GM21367 (cell line): ENCODE results near the gene MOB3B.

Source experiments
- ATAC-seq: cut with Tn5 transposase; IDR thresholded peaks from one replicate; pipeline ENCODE4 v1.9.1; 2021; ENCODE audit not compliant: unreplicated experiment

MOB3B gene

DNA sequence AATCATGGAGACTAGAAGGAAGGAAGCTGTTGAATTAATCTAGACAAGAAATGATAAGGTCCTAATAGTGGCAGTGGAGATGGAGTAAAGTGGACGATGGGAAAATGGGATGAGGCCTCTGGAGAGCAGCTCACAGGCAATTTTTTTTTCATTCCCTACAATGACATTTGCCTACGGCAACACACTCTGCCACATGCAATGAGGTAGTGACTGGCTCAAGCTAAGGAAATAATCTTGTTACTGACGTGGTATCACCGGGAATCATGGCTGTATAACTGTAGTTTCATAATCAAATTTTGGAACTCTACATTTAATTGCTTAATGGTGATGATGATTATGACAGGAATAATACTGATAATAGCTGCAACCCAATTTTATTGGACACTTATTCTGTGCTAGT, 12.1 kb upstream of the MOB3B start:
- ATAC-seq = no peak

- no peak for ATAC-seq
Measured at GRCh38 chr9:27540502-27540901, 10.9 kb upstream of the MOB3B start.

GRCh38 chr9:27539479-27540441, 10.1 kb upstream of the MOB3B start:
- ATAC-seq = no peak

DNA sequence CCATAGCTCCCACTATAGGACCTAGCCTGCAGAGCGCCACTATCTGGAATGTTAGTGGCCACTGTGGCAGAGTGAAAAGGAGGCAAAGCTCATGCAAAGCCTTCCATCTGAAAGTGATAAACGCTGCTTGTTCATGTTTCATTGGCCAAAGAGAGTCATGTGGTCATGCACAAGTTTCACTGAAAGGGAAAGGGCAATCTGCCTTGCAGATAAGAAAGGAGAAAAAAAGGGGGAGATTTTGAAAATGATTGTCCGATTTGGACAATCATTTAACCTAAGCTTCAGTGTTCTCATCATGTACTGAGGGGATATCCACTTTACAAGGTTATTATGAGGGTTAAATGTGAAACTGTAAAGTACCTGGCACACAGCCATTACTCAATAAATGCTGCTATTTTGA, 9.0 kb upstream of the MOB3B start:
- ATAC-seq = no peak

GRCh38 chr9:27537756-27538155, 8.1 kb upstream of the MOB3B start:
- no peak for ATAC-seq

DNA sequence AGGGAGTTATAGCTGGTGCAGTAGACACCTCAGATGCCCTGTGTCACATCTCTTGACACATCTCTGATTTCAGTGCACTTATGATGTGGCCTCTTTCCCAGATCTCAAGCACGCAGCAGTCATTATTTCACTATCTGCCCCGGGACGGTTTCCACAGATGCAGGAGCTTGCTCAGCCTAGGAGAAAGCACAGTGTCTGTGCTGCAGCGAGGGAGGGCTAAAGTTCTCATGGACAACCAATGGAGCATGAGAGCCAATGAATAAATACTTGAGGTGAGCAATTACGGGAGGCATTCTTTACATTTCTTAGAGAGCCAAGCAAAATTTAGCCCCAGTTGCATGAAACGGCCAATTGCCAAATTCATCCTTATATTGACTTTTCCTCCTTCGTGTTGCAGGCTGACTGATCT, 7.4 kb upstream of the MOB3B start:
- no peak for ATAC-seq

- no peak for ATAC-seq
Measured at GRCh38 chr9:27536168-27536567, 6.6 kb upstream of the MOB3B start.

DNA sequence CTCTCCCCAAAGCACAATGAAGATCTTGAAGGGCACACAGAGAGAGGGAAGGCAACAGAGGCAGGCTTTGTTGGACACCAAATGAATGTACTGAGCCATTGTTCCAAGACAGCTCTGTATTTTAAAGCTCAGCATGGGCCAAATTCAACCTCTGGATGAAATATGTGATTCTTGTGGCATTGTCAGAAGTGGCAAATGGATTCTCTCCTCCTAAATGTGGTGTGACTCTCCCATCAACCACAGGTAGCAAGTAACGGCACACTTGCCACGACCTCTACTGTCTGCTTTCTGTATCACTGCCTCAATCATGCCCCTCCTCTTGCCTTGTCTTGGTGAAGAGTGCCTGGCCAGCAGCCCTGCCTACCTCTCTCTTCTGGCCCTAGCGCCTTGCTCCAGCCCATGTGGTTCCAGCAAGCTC, 6.1 kb upstream of the MOB3B start:
- no peak for ATAC-seq

DNA sequence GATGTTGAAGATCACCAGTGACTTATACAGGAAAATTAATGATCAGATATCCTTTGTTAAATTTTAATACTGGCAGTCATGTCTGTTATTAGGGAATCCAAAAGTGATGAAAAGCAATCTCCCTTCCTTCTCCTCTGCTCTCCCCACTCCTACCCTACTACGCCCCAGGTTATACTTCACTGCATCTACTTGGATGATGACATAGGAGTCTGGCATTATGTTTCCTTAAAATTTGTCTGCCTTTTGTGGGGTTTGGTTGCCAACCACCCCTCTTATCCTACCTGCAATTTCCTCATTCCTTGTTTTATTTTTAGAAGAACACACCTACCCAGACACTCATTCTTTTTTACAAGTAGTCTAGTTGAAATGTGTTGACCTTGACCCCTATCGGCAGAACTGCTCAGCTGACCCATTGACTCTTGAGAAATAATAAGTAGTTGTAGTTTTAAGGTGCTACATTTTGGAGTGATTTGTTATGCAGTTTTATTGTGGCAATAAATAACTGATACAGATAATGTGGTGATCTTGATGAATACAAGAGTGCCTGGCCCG, 5.1 kb upstream of the MOB3B start:
- ATAC-seq = no peak

DNA sequence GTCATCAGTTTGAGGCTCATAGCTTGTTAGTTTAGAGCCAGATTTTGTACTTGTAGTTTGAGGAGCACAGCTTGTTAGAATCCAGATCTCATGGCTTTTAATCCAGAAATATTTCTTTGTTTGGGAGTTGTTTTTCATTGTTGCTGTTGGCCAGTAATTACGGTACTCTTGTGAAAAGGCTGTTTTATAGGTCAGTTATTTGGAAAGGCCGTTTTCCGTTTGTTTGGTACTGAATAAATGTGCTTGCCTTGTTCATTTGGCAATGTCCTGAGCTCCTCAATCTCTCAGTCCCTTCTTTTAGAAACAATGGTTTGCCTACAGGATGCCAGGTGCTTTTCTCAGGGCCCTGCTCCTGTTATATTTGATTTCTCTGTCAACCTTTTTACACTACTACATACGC, 4.5 kb upstream of the MOB3B start:
- ATAC-seq = no peak

DNA sequence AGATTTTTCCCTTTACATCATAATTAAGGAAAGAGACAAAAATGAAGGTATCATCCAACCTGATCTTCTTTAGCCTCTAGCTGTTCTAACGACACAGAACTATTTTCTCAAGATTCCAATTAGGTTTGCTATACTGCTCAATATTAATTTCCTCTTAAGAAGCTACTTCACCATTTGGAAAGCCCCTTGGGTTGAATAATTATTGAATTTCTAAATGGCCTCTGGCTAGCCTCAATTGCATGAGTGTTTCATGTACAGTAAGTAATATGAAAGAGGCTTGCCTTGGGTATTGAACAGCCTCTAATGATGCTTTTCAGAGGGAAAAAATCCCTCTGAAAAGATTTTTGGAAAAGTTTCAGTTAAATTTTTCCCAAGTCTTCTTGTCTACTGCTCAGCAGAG, 3.7 kb upstream of the MOB3B start:
- no peak for ATAC-seq

DNA sequence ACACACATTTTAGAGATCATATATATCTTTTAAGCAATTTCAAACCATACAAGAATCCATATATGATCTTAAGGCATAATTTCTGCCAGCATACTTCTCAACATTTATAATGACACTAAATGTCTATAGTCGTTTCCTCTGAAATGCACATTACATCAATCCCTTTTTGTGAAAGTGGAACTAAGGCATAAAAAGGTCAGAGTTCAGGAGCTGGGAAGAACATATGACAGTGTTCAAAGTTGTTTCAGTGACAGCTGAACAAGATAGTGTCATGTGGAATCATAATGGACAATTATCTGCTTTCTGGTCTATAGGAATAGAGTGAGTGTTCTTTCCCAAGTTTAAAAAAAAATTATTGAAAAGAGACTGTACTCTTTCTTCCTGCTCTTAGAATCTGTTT, 2.4 kb upstream of the MOB3B start:
- ATAC-seq = no peak

DNA sequence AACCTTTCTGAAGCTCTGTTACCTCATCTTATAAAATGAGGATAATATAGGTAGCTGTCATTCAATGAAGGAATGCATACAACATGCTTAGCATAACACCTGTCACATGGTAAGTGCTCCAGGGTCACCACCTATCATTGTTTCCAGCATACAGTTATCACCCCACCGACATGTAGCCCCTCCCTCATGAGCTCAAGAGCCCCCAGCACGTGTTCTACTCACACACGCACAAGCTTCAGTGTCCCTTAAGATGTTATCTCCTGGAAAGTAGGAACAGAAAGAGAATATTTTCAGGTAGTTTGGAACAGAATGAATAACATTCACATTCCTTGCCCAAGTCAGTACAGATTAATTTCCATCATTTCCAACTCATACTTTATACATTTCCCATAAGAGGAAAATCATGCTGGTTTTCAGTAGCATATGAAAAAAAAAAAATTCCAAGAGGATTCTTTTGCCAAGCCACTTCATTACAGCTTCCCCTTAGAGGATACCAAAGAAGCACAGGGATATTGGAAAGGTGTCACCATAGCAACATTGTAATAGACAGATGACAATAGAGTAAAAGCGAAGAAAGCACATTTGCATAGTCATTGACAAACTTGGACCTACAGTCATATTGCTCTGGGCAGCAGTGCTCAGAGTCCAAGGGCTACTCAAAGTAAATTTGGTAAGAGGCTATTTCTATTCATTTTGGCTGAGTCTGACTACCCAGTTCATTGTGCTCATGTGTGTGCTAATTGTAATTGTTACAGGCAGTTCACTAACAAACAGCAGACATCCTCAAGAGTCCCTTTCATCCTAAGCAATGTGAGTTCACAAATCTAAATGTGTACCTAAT, 1.5 kb upstream of the MOB3B start:
- ATAC-seq = no peak

GRCh38 chr9:27528886-27529315, 713 bp downstream of the MOB3B start:
- peak; percentile 29 for ATAC-seq

GRCh38 chr9:27528076-27528885, 1.3 kb downstream of the MOB3B start:
- ATAC-seq = peak; percentile 58

DNA sequence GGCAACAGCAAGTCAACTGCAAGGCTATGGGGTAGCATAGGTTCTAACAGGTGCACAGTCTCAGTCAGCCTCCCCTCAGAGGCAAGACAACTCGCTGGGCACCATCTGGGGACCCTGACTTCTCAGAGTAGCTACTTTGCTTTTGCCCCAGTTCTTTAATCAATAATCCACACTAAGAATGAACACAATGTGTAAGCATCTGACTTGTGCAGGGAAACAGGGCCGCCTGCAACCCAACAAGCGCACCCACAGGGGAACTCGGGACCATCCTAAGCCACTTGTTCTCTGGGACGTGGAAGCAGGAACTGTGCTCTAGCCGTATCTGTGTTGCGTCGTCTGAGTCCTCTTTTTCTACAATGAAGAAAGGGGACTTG, 1.9 kb downstream of the MOB3B start:
- ATAC-seq = no peak

DNA sequence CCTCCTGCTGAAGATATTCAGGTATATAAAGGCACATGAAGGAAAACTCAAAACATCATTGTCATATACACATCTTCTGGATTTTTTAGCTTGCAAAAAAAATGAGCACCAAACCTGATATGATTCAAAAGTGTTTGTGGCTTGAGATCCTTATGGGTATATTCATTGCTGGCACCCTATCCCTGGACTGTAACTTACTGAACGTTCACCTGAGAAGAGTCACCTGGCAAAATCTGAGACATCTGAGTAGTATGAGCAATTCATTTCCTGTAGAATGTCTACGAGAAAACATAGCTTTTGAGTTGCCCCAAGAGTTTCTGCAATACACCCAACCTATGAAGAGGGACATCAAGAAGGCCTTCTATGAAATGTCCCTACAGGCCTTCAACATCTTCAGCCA, 5.4 kb downstream of the MOB3B start, which contains the start of gene IFNK:
Gene IFNK, plus strand, starts transcription at position 55 of the 400 bp plus-strand sequence. Its CDS starts 47 bp downstream, at position 102.
- ATAC-seq = no peak

DNA sequence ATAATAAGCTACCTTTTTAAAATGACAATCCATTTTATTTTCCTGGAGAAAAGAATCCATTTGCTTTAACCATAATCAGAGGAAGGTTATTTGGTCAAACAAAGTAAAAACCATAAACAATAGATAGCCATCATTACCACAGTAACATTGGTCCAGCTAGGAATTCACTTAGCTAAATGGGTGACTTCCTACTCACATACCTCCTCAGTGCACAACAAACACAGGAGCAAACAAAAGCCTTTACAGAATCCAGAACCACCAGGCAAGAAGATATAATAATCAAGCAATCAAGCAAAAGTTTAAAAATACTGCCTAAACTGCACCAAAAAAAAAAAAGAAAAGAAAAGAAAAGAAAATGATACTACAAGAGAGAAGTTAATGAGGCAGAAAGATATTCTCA, 6.5 kb downstream of the MOB3B start:
- no peak for ATAC-seq

GRCh38 chr9:27520986-27521385, 8.6 kb downstream of the MOB3B start:
- no peak for ATAC-seq
